ENCODE data around the gene SMIM38. TPM values are rescaled to one million over a fixed set of nuclear protein-coding genes. Genes with fewer than 3 reads are reported as not detected.

SMIM38 gene
- total and polyA plus RNA-seq, 2 donors: 0.09 to 0.24 TPM

DNA sequence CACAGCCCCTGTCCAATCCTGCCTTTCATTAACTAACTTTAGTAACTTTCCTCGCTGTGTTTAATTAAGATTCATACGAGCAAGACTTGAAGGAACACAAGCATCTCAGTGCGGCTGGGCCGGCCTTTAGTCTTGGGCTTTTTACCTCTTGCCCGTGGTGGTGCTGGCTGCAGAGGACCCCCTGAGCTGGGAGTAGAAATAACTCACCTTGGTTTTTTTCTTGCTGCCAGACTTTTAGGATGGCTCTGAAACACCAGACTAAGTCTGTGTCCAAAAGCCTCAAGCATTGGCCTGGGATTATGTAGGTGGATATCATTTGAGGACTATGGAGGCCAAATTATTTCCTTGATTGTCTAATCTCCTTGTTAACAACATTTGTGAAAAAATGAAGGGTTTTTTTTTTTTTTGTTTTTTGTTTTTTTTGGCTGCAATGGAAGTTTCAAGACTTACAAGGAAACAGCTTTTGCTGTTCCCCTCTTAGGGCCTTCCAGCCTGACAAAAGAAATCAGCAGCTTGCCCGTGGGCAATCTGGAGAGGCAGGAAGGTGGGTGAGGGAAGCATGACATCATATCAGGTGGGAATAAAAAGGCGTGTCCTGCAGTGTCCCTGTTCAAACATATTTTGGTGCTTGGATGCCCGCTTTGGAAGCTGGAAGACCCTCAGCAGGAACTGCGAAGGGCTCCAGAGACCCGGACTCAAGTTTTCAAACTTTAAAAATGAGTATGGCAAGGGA lies 44.0 kb downstream of the SMIM38 start:
- no peaks in the 10 kb centered on the region for H3K4me1 ChIP-seq (ENCODE audit: control insufficient read depth in 2 of 2, insufficient read depth in 2 of 2, low read length in 2 of 2)
- peaks cover 0 to 18% of the 10 kb centered on the region in 2 donors for H3K27me3 ChIP-seq (ENCODE audit: control insufficient read depth in 2 of 2, insufficient read depth in 1 of 2, low read length in 1 of 2)
- no peak overlapping the region for H3K27ac ChIP-seq (ENCODE audit: low read depth in 1 of 2, low read length in 1 of 2)
- no peaks in the 10 kb centered on the region for H3K9me3 ChIP-seq (ENCODE audit: control insufficient read depth in 2 of 2, insufficient read depth in 1 of 2, low read length in 1 of 2)
- no peaks in the 10 kb centered on the region for H3K36me3 ChIP-seq (ENCODE audit: control insufficient read depth in 2 of 2, insufficient read depth in 2 of 2, low read length in 1 of 2)
- H3K4me3 ChIP-seq (ENCODE audit: low read length in 2 of 2): no peak overlapping the region
- no peak for DNase-seq (ENCODE audit: low read depth in 6 of 9, low spot score in 9 of 9)
- WGBS: 87% methylated on average over 10 of the region's 10 CpGs

GRCh38 chr11:69200331-69201065 lies 44.8 kb downstream of the SMIM38 start:
- no peak for DNase-seq (ENCODE audit: low read depth in 6 of 9, low spot score in 9 of 9)
- WGBS: 76% methylated on average over 32 of the region's 32 CpGs
- Histone ChIP-seq H3K36me3 (ENCODE audit: control insufficient read depth in 2 of 2, insufficient read depth in 2 of 2, low read length in 1 of 2) (no peaks in the 10 kb centered on the region), H3K9me3 (ENCODE audit: control insufficient read depth in 2 of 2, insufficient read depth in 1 of 2, low read length in 1 of 2) (no peaks in the 10 kb centered on the region), H3K4me1 (ENCODE audit: control insufficient read depth in 2 of 2, insufficient read depth in 2 of 2, low read length in 2 of 2) (no peaks in the 10 kb centered on the region), H3K27me3 (ENCODE audit: control insufficient read depth in 2 of 2, insufficient read depth in 1 of 2, low read length in 1 of 2) (peaks cover 0 to 18% of the 10 kb centered on the region in 2 donors), H3K4me3 (ENCODE audit: low read length in 2 of 2) (no peak overlapping the region), H3K27ac (ENCODE audit: low read depth in 1 of 2, low read length in 1 of 2) (no peak overlapping the region)

DNA sequence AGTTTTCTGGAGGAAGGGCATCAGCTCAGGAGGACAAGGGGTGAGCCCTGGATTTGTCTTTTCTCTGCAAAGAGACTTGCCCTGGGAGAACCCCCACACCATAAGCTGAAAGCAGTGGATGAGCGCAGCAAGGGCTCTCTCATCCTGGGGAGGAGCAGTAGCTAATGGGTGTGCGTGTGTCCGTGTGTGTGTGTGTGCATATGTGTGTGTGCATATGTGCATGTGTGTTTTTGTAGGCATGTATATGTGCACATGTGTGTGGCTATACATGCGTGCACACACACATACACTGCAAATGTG lies 45.3 kb downstream of the SMIM38 start:
- Histone ChIP-seq H3K4me1 (ENCODE audit: control insufficient read depth in 2 of 2, insufficient read depth in 2 of 2, low read length in 2 of 2) (no peaks in the 10 kb centered on the region), H3K27ac (ENCODE audit: low read depth in 1 of 2, low read length in 1 of 2) (no peak overlapping the region), H3K36me3 (ENCODE audit: control insufficient read depth in 2 of 2, insufficient read depth in 2 of 2, low read length in 1 of 2) (no peaks in the 10 kb centered on the region), H3K27me3 (ENCODE audit: control insufficient read depth in 2 of 2, insufficient read depth in 1 of 2, low read length in 1 of 2) (peaks cover 0 to 18% of the 10 kb centered on the region in 2 donors), H3K4me3 (ENCODE audit: low read length in 2 of 2) (no peak overlapping the region), H3K9me3 (ENCODE audit: control insufficient read depth in 2 of 2, insufficient read depth in 1 of 2, low read length in 1 of 2) (no peaks in the 10 kb centered on the region)
- WGBS: 97% methylated on average over 4 of the region's 4 CpGs
- no peak for DNase-seq (ENCODE audit: low read depth in 6 of 9, low spot score in 9 of 9)

DNA sequence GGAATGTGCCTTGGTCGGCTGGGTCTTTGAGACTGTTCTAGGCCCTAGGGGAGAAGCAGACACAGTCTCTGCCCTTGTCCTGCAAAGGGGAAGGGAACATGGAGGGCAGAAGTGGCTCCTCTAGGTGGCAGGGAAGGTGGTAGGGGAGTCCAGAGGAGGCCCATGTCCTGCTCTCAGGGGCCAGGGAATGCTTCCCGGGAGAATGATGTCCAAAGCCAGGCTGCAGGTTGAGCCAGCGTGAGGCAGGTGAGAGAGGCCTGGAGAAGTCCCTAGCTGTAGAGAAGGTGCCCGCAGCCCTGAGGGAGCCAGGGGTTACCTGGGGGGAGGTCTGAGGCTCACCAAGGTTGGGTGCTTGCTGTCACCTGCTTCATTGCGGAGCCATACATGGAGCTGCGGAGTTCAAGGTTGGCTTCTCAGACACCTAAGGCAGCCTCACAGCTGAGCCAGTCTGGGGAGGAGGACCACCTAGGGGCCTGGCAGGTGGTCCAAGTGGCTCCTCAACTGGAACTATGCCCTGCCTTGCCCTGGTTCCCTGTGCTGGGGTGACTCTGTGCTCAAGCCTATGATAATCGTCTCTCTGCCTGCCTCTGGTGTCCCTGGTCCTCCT lies 46.1 kb downstream of the SMIM38 start:
- DNase-seq (ENCODE audit: low read depth in 6 of 9, low spot score in 9 of 9): no peak

GRCh38 chr11:69202511-69203221 lies 46.9 kb downstream of the SMIM38 start:
- Histone ChIP-seq H3K4me3 (ENCODE audit: low read length in 2 of 2) (no peak overlapping the region), H3K9me3 (ENCODE audit: control insufficient read depth in 2 of 2, insufficient read depth in 1 of 2, low read length in 1 of 2) (no peaks in the 10 kb centered on the region), H3K4me1 (ENCODE audit: control insufficient read depth in 2 of 2, insufficient read depth in 2 of 2, low read length in 2 of 2) (no peaks in the 10 kb centered on the region), H3K36me3 (ENCODE audit: control insufficient read depth in 2 of 2, insufficient read depth in 2 of 2, low read length in 1 of 2) (no peaks in the 10 kb centered on the region), H3K27ac (ENCODE audit: low read depth in 1 of 2, low read length in 1 of 2) (no peak overlapping the region), H3K27me3 (ENCODE audit: control insufficient read depth in 2 of 2, insufficient read depth in 1 of 2, low read length in 1 of 2) (peaks cover 0 to 18% of the 10 kb centered on the region in 2 donors)
- no peak for DNase-seq (ENCODE audit: low read depth in 6 of 9, low spot score in 9 of 9)
- WGBS: 94% methylated on average over 25 of the region's 25 CpGs

More for the DNA sequence above, 46.1 kb downstream of the SMIM38 start:
- Histone ChIP-seq H3K9me3 (ENCODE audit: control insufficient read depth in 2 of 2, insufficient read depth in 1 of 2, low read length in 1 of 2) (no peaks in the 10 kb centered on the region), H3K4me3 (ENCODE audit: low read length in 2 of 2) (no peak overlapping the region), H3K4me1 (ENCODE audit: control insufficient read depth in 2 of 2, insufficient read depth in 2 of 2, low read length in 2 of 2) (no peaks in the 10 kb centered on the region), H3K27ac (ENCODE audit: low read depth in 1 of 2, low read length in 1 of 2) (no peak overlapping the region), H3K27me3 (ENCODE audit: control insufficient read depth in 2 of 2, insufficient read depth in 1 of 2, low read length in 1 of 2) (peaks cover 0 to 18% of the 10 kb centered on the region in 2 donors), H3K36me3 (ENCODE audit: control insufficient read depth in 2 of 2, insufficient read depth in 2 of 2, low read length in 1 of 2) (no peaks in the 10 kb centered on the region)
- 96% methylated on average over 7 of the region's 7 CpGs for WGBS

DNA sequence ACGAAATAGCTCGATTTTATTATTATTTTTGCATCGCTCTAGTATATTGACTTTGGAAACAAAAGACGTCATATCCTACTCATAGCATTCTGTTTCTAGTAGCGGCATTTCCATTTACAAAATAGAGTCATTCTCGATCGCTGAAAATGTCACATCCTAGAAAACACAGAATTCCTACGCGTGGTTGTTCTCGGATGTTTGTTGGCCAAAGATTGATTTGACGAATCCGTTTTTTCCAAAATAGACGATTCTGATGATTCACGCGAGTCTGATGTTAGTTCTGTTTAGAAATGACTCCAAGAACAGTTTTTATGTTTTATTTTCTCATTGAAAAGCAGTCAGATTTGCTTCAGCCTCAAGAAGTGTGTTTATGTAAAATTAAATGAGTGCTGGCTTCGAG lies 47.6 kb downstream of the SMIM38 start:
- no peak for DNase-seq (ENCODE audit: low read depth in 6 of 9, low spot score in 9 of 9)
- 98% methylated on average over 16 of the region's 16 CpGs for WGBS
- H3K4me3 ChIP-seq (ENCODE audit: low read length in 2 of 2): no peak overlapping the region
- H3K27ac ChIP-seq (ENCODE audit: low read depth in 1 of 2, low read length in 1 of 2): no peak overlapping the region
- H3K4me1 ChIP-seq (ENCODE audit: control insufficient read depth in 2 of 2, insufficient read depth in 2 of 2, low read length in 2 of 2): no peaks in the 10 kb centered on the region
- H3K9me3 ChIP-seq (ENCODE audit: control insufficient read depth in 2 of 2, insufficient read depth in 1 of 2, low read length in 1 of 2): peaks cover 0 to 1% of the 10 kb centered on the region in 2 donors
- no peaks in the 10 kb centered on the region for H3K36me3 ChIP-seq (ENCODE audit: control insufficient read depth in 2 of 2, insufficient read depth in 2 of 2, low read length in 1 of 2)
- peaks cover 0 to 18% of the 10 kb centered on the region in 2 donors for H3K27me3 ChIP-seq (ENCODE audit: control insufficient read depth in 2 of 2, insufficient read depth in 1 of 2, low read length in 1 of 2)

- H3K4me1 ChIP-seq (ENCODE audit: control insufficient read depth in 2 of 2, insufficient read depth in 2 of 2, low read length in 2 of 2): no peaks in the 10 kb centered on the region
- no peaks in the 10 kb centered on the region for H3K36me3 ChIP-seq (ENCODE audit: control insufficient read depth in 2 of 2, insufficient read depth in 2 of 2, low read length in 1 of 2)
- H3K27me3 ChIP-seq (ENCODE audit: control insufficient read depth in 2 of 2, insufficient read depth in 1 of 2, low read length in 1 of 2): peaks cover 0 to 18% of the 10 kb centered on the region in 2 donors
- no peak overlapping the region for H3K4me3 ChIP-seq (ENCODE audit: low read length in 2 of 2)
- H3K27ac ChIP-seq (ENCODE audit: low read depth in 1 of 2, low read length in 1 of 2): no peak overlapping the region
- no peak for DNase-seq (ENCODE audit: low read depth in 6 of 9, low spot score in 9 of 9)
- WGBS: 97% methylated on average over 8 of the region's 8 CpGs
- H3K9me3 ChIP-seq (ENCODE audit: control insufficient read depth in 2 of 2, insufficient read depth in 1 of 2, low read length in 1 of 2): peaks cover 0 to 6% of the 10 kb centered on the region in 2 donors
Measured at GRCh38 chr11:69203901-69204245, 48.1 kb downstream of the SMIM38 start.

GRCh38 chr11:69204246-69204940 lies 48.7 kb downstream of the SMIM38 start:
- no peak for DNase-seq (ENCODE audit: low read depth in 6 of 9, low spot score in 9 of 9)
- H3K9me3 ChIP-seq (ENCODE audit: control insufficient read depth in 2 of 2, insufficient read depth in 1 of 2, low read length in 1 of 2): peaks cover 0 to 8% of the 10 kb centered on the region in 2 donors
- no peak overlapping the region for H3K4me3 ChIP-seq (ENCODE audit: low read length in 2 of 2)
- 93% methylated on average over 19 of the region's 19 CpGs for WGBS
- no peak overlapping the region for H3K27ac ChIP-seq (ENCODE audit: low read depth in 1 of 2, low read length in 1 of 2)
- H3K4me1 ChIP-seq (ENCODE audit: control insufficient read depth in 2 of 2, insufficient read depth in 2 of 2, low read length in 2 of 2): no peaks in the 10 kb centered on the region
- peaks cover 0 to 16% of the 10 kb centered on the region in 2 donors for H3K27me3 ChIP-seq (ENCODE audit: control insufficient read depth in 2 of 2, insufficient read depth in 1 of 2, low read length in 1 of 2)
- no peaks in the 10 kb centered on the region for H3K36me3 ChIP-seq (ENCODE audit: control insufficient read depth in 2 of 2, insufficient read depth in 2 of 2, low read length in 1 of 2)

Data from thymus (tissue), 11 donors.